Neural cell (in vitro differentiated cells): ENCODE measurements around the gene UGGT2.

Experiments
- EP300 ChIP-seq: fragments of 450-650 bp; conservative IDR thresholded peaks from 2 replicates; pipeline ENCODE4 v1.6.1; 2014; ENCODE audit warnings: antibody characterized with exemption, mild to moderate bottlenecking, moderate library complexity; ENCODE audit not compliant: poor library complexity, severe bottlenecking
- EZH2 ChIP-seq: fragments of 200-600, 300-800 bp; shearing (Covaris generic), sonication (generic); IDR thresholded peaks from 2 replicates; pipeline ENCODE4 v1.6.1; 2014; ENCODE audit warnings: antibody characterized with exemption, low read length, borderline replicate concordance, mild to moderate bottlenecking; ENCODE audit not compliant: insufficient read depth, poor library complexity, severe bottlenecking
- TAF1 ChIP-seq: IDR thresholded peaks from 2 replicates; pipeline ENCODE4 v1.6.1; 2012; ENCODE audit warnings: low read depth
- TF ChIP-seq, protein P1 (sequence below): fragments of 450-650 bp; IDR thresholded peaks from 2 replicates; pipeline ENCODE4 v1.5.1; 2014; ENCODE audit warnings: antibody characterized with exemption, mild to moderate bottlenecking, moderate library complexity; ENCODE audit not compliant: poor library complexity, severe bottlenecking
- TF ChIP-seq, protein P2 (sequence below): IDR thresholded peaks from 2 replicates; pipeline ENCODE4 v1.6.1; 2012; ENCODE audit warnings: borderline replicate concordance

DNA sequence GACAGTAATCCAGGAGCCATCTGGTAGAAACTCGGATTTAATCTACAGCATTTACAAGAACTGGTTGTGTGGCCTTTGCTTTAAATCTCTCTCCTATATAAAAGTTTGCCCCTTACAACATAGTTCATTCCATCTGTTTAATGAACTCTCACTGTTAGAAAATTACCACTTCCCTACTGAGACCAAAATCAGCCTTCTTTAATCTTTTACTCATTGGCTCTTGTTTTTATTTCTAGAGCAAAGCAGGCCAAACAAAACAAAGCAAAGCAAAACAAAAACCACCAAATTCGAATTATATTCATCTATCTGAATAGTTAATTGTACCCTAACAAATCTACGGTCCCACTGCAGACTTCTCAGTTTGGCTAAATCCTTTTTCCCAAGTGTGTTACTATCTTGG, 127.0 kb downstream of the UGGT2 start:
- TF ChIP-seq EZH2: no peak
- TF ChIP-seq, protein P1, sequence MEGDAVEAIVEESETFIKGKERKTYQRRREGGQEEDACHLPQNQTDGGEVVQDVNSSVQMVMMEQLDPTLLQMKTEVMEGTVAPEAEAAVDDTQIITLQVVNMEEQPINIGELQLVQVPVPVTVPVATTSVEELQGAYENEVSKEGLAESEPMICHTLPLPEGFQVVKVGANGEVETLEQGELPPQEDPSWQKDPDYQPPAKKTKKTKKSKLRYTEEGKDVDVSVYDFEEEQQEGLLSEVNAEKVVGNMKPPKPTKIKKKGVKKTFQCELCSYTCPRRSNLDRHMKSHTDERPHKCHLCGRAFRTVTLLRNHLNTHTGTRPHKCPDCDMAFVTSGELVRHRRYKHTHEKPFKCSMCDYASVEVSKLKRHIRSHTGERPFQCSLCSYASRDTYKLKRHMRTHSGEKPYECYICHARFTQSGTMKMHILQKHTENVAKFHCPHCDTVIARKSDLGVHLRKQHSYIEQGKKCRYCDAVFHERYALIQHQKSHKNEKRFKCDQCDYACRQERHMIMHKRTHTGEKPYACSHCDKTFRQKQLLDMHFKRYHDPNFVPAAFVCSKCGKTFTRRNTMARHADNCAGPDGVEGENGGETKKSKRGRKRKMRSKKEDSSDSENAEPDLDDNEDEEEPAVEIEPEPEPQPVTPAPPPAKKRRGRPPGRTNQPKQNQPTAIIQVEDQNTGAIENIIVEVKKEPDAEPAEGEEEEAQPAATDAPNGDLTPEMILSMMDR: no peak
- no peak for TF ChIP-seq EP300
- TF ChIP-seq, protein P2, sequence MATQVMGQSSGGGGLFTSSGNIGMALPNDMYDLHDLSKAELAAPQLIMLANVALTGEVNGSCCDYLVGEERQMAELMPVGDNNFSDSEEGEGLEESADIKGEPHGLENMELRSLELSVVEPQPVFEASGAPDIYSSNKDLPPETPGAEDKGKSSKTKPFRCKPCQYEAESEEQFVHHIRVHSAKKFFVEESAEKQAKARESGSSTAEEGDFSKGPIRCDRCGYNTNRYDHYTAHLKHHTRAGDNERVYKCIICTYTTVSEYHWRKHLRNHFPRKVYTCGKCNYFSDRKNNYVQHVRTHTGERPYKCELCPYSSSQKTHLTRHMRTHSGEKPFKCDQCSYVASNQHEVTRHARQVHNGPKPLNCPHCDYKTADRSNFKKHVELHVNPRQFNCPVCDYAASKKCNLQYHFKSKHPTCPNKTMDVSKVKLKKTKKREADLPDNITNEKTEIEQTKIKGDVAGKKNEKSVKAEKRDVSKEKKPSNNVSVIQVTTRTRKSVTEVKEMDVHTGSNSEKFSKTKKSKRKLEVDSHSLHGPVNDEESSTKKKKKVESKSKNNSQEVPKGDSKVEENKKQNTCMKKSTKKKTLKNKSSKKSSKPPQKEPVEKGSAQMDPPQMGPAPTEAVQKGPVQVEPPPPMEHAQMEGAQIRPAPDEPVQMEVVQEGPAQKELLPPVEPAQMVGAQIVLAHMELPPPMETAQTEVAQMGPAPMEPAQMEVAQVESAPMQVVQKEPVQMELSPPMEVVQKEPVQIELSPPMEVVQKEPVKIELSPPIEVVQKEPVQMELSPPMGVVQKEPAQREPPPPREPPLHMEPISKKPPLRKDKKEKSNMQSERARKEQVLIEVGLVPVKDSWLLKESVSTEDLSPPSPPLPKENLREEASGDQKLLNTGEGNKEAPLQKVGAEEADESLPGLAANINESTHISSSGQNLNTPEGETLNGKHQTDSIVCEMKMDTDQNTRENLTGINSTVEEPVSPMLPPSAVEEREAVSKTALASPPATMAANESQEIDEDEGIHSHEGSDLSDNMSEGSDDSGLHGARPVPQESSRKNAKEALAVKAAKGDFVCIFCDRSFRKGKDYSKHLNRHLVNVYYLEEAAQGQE: no peak
- no peak for TF ChIP-seq TAF1
